ENCODE measurements around the gene ADGRE2.
"Not testable (repeated sequence)": the region's sequence is repeated elsewhere in the genome, so short reads cannot be mapped to it uniquely, and the experiment has no call there.

- TF ChIP-seq NFRKB (IDR thresholded peaks at IDR 0.05); SP1 (IDR thresholded peaks at IDR 0.05); FOXM1 (IDR thresholded peaks at IDR 0.05; ENCODE audit: borderline replicate concordance); SUZ12 (IDR thresholded peaks at IDR 0.05); FOXK2 (IDR thresholded peaks at IDR 0.05); ZNF384 (IDR thresholded peaks at IDR 0.05); FOXA1 (IDR thresholded peaks at IDR 0.05); CTBP1 (IDR thresholded peaks at IDR 0.05; ENCODE audit: borderline replicate concordance): not testable (repeated sequence)
Observed at GRCh38 chr19:14775326-14775725, 3.0 kb downstream of the ADGRE2 start.

Data from HEK293T (cell line).